SK-N-SH treated with all-trans-retinoic acid at 6 μM for 48 hours (cell line): ENCODE data around the gene ZNF474.

ENCODE experiments used
- ATAC-seq: fragments of 200-7000 bp; cut with Tn5 transposase; 3 replicates; pipeline ENCODE4 v1.9.1; 2020; ENCODE audit warnings: mild to moderate bottlenecking, moderate library complexity
- ARNTL ChIP-seq: fragments of 450-650 bp; formaldehyde crosslinking; IDR thresholded peaks from 2 replicates; pipeline ENCODE4 v1.5.0; 2020; ENCODE audit warnings: low read depth, mild to moderate bottlenecking, moderate library complexity, borderline replicate concordance
- BACH2 ChIP-seq: fragments of 250-450 bp; sonication (Bioruptor Pico); IDR thresholded peaks from 2 replicates; pipeline ENCODE4 v1.9.0; 2021; ENCODE audit warnings: mild to moderate bottlenecking, borderline replicate concordance
- CREB5 ChIP-seq: fragments of 250-450 bp; sonication (Bioruptor Pico); IDR thresholded peaks from 2 replicates; pipeline ENCODE4 v1.5.1; 2020; ENCODE audit warnings: low read depth, mild to moderate bottlenecking, moderate library complexity
- CSDC2 ChIP-seq: fragments of 250-450 bp; sonication (Bioruptor Pico); IDR thresholded peaks from 2 replicates; pipeline ENCODE4 v1.5.0; 2020; ENCODE audit warnings: mild to moderate bottlenecking, moderate library complexity
- CSRNP3 ChIP-seq: fragments of 250-450 bp; sonication (Bioruptor Pico); IDR thresholded peaks from 2 replicates; pipeline ENCODE4 v1.5.1; 2021; ENCODE audit warnings: mild to moderate bottlenecking, moderate library complexity
- GLIS3 ChIP-seq: fragments of 250-450 bp; sonication (Bioruptor Pico); IDR thresholded peaks from 2 replicates; pipeline ENCODE4 v1.5.0; 2020; ENCODE audit warnings: mild to moderate bottlenecking, moderate library complexity
- ISL1 ChIP-seq: fragments of 250-450 bp; sonication (Bioruptor Pico); IDR thresholded peaks from 2 replicates; pipeline ENCODE4 v2.1.2; 2022; ENCODE audit warnings: mild to moderate bottlenecking, moderate library complexity
- OSR1 ChIP-seq: fragments of 250-450 bp; sonication (Bioruptor Pico); IDR thresholded peaks from 2 replicates; pipeline ENCODE4 v1.8.0; 2022; ENCODE audit warnings: moderate library complexity, mild to moderate bottlenecking, inconsistent platforms
- PATZ1 ChIP-seq: fragments of 250-450 bp; sonication (Bioruptor Pico); IDR thresholded peaks from 2 replicates; pipeline ENCODE4 v1.8.0; 2020; ENCODE audit warnings: mild to moderate bottlenecking, moderate library complexity, borderline replicate concordance
- POU6F1 ChIP-seq: fragments of 250-450 bp; sonication (Bioruptor Pico); IDR thresholded peaks from 2 replicates; pipeline ENCODE4 v1.8.0; 2021; ENCODE audit warnings: low read depth, mild to moderate bottlenecking, moderate library complexity, borderline replicate concordance
- RARB ChIP-seq: fragments of 250-450 bp; sonication (Bioruptor Pico); IDR thresholded peaks from 2 replicates; pipeline ENCODE4 v1.8.0; 2021; ENCODE audit warnings: mild to moderate bottlenecking, moderate library complexity
- SNAI2 ChIP-seq: fragments of 250-450 bp; sonication (Bioruptor Pico); IDR thresholded peaks from 2 replicates; pipeline ENCODE4 v1.5.0; 2020; ENCODE audit warnings: mild to moderate bottlenecking, moderate library complexity
- TCF4 ChIP-seq: fragments of 250-450 bp; sonication (Bioruptor Pico); IDR thresholded peaks from 2 replicates; pipeline ENCODE4 v1.8.0; 2021; ENCODE audit warnings: mild to moderate bottlenecking, moderate library complexity, borderline replicate concordance
- TOX ChIP-seq: fragments of 250-450 bp; sonication (Bioruptor Pico); IDR thresholded peaks from 2 replicates; pipeline ENCODE4 v1.8.0; 2021; ENCODE audit warnings: mild to moderate bottlenecking, moderate library complexity, borderline replicate concordance
- TSHZ2 ChIP-seq: fragments of 250-450 bp; sonication (Bioruptor Pico); IDR thresholded peaks from 2 replicates; pipeline ENCODE4 v1.5.0; 2020; ENCODE audit warnings: mild to moderate bottlenecking, moderate library complexity
- ZFP3 ChIP-seq: fragments of 250-450 bp; sonication (Bioruptor Pico); IDR thresholded peaks from 2 replicates; pipeline ENCODE4 v1.5.0; 2020; ENCODE audit warnings: mild to moderate bottlenecking, moderate library complexity
- ZFP30 ChIP-seq: fragments of 450-650 bp; formaldehyde crosslinking; IDR thresholded peaks from 2 replicates; pipeline ENCODE4 v1.5.0; 2022; ENCODE audit warnings: mild to moderate bottlenecking, moderate library complexity
- ZNF70 ChIP-seq: fragments of 450-650 bp; formaldehyde crosslinking; IDR thresholded peaks from 2 replicates; pipeline ENCODE4 v1.5.0; 2020; ENCODE audit warnings: mild to moderate bottlenecking, moderate library complexity
- ZNF8 ChIP-seq: fragments of 450-650 bp; formaldehyde crosslinking; IDR thresholded peaks from 2 replicates; pipeline ENCODE4 v1.5.0; 2020; ENCODE audit warnings: mild to moderate bottlenecking, moderate library complexity

Gene ZNF474

GRCh38 chr5:122150215-122150614, 20.9 kb downstream of the ZNF474 start:
- TF ChIP-seq RARB (CRISPR knock-in tag) (no peak), ISL1 (CRISPR knock-in tag) (peak; percentile 33; the same call in 1 of the 2 replicates)
- ATAC-seq = peak; percentile 86

- TF ChIP-seq TOX (no peak), TCF4 (no peak), ZFP30 (CRISPR knock-in tag) (no peak), OSR1 (CRISPR knock-in tag) (no peak), TSHZ2 (CRISPR knock-in tag) (no peak), GLIS3 (no peak), PATZ1 (CRISPR knock-in tag) (no peak), SNAI2 (CRISPR knock-in tag) (no peak), RARB (CRISPR knock-in tag) (no peak), CREB5 (CRISPR knock-in tag) (no peak), ISL1 (CRISPR knock-in tag) (no peak), ZFP3 (CRISPR knock-in tag) (no peak), ZNF70 (CRISPR knock-in tag) (no peak)
- ATAC-seq = peak; percentile 47
Observed at GRCh38 chr5:122151640-122152039, 22.3 kb downstream of the ZNF474 start.

GRCh38 chr5:122152266-122152900, 23.0 kb downstream of the ZNF474 start:
- TF ChIP-seq BACH2 = no peak
- TF ChIP-seq CREB5 (CRISPR knock-in tag) = no peak
- no peak for TF ChIP-seq CSDC2
- no peak for TF ChIP-seq ISL1 (CRISPR knock-in tag)
- no peak for TF ChIP-seq OSR1 (CRISPR knock-in tag)
- TF ChIP-seq ZFP30 (CRISPR knock-in tag) = no peak
- TF ChIP-seq SNAI2 (CRISPR knock-in tag) = no peak
- no peak for TF ChIP-seq TCF4
- TF ChIP-seq CSRNP3 (CRISPR knock-in tag) = no peak
- TF ChIP-seq TSHZ2 (CRISPR knock-in tag) = no peak
- no peak for TF ChIP-seq POU6F1
- TF ChIP-seq ZNF8 = no peak
- no peak for TF ChIP-seq ZFP3 (CRISPR knock-in tag)
- no peak for TF ChIP-seq RARB (CRISPR knock-in tag)
- no peak for TF ChIP-seq TOX
- no peak for TF ChIP-seq ARNTL (CRISPR knock-in tag)
- TF ChIP-seq PATZ1 (CRISPR knock-in tag) = no peak
- ATAC-seq = no peak
